Stimulated activated CD8-positive, alpha-beta memory T cell treated with anti-CD3 and anti-CD28 coated beads, Interleukin-2, amount 100 ng/mL, for 48 hours (primary cell): ENCODE data around the gene TXNRD1.
"Not testable (repeated sequence)": the region's sequence is repeated elsewhere in the genome, so short reads cannot be mapped to it uniquely, and the experiment has no call there.

Experiments used
- DNase-seq, 2 donors: peaks; one replicate each; pipeline ENCODE4 v3.0.0-alpha.2; 2020; ENCODE audit warnings: low read depth in 2 of 2

The TXNRD1 gene

DNA sequence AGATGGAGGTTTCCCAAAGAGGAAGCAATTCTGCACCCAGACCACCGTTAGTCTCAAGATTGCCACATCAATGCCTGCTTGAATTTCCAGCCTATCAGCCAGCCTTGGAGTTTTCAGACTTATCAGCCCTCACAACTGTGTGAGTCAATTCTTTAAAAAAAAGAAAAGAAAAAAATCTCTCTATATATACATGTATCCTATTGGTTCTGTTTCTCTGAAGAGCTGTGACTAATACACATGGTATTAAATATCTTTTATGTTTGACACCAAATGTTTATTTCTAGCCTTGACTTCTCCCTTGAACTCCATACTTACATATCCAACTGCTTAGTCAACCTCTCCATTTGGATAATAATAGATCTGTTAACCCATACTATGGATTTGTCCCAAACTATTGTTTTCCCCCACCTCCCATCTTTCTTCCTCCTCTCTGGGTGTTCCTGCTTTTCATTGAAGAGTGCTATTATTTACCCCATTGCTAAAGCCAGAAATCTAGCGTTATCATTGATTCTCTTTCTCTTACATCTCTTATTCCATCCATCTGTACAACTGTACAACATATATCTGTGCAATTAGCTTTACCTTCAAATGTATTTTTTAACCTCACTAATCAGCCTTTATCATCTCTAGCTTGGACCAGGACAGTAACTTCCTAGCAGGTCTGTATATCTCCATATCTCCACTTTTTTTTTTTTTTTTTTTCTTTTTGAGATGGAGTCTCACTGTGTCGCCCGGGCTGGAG lies 65.3 kb downstream of the TXNRD1 start:
- DNase-seq: no peak

DNA sequence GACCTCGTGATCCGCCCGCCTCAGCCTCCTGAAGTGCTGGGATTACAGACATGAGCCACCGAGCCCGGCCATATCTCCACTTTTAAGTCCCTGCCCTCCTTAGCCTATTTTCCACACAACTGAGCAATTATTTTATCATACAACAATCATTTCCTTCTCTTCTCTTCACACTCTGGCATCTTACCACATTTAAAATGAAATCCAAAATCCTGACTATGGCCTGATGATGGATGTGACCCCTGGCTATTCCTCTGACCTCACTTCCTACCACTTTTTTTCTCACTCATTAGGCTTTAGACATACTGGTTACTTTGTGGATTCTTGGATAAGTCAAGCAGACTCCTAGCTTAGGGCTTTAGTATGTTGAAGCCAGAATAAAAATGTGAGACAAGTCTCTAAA lies 66.1 kb downstream of the TXNRD1 start:
- no peak for DNase-seq

DNA sequence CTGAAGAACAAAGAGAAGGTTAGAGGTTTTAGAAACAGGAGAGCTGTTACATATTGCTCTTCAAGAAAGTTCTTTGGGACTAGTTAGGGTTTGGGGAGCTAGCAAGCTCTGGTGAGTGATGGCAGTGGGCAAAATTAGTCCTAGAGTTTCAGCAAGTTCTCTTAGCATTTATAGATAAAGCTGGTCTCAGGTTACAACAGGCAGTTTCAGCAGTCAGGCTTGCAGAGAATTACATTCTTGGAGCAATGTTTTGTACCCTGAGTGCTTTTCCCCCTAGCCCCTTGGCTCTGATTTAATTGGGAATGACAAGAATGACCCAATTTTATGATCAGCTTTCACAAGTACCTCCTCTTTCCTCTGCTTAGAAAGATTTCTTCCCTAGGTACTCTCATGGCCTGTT lies 66.5 kb downstream of the TXNRD1 start:
- DNase-seq: no peak

DNA sequence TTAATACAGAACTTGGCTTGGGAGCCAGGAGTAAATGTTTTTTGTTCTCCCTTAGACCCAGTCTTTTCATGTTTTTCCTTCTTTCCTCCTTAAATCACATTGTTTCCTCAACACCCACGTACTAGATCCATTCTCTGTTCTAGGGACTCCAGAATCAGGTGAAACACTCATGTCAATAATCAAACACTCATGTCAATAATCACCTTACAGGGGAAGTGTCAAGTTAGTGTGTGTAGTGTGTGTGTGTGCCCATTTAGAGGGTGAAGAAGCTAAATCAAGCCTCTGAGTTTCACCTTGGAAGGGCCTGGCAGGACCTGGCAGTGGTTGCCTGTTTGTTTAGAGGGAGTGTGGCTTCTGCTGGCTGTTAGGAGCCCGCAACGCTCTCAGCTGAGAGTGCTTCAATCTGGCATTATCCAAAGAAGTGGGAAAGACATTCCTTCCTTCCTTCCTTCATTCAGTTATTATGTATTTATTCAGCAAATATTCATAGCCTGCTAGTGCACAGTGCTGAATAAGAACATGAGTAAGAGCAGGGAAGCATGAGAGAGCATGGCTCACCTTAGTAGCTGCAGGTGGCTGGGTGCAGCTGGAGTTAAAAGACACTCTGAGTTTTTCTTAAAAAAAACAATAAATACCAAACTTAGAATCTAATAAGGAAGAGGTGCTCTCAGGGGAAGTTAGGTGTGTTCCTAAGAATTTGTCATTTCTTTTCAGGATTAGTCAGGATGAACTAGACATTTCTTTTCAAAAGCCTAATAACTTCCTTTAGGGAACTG lies 70.3 kb downstream of the TXNRD1 start:
- no peak for DNase-seq

DNA sequence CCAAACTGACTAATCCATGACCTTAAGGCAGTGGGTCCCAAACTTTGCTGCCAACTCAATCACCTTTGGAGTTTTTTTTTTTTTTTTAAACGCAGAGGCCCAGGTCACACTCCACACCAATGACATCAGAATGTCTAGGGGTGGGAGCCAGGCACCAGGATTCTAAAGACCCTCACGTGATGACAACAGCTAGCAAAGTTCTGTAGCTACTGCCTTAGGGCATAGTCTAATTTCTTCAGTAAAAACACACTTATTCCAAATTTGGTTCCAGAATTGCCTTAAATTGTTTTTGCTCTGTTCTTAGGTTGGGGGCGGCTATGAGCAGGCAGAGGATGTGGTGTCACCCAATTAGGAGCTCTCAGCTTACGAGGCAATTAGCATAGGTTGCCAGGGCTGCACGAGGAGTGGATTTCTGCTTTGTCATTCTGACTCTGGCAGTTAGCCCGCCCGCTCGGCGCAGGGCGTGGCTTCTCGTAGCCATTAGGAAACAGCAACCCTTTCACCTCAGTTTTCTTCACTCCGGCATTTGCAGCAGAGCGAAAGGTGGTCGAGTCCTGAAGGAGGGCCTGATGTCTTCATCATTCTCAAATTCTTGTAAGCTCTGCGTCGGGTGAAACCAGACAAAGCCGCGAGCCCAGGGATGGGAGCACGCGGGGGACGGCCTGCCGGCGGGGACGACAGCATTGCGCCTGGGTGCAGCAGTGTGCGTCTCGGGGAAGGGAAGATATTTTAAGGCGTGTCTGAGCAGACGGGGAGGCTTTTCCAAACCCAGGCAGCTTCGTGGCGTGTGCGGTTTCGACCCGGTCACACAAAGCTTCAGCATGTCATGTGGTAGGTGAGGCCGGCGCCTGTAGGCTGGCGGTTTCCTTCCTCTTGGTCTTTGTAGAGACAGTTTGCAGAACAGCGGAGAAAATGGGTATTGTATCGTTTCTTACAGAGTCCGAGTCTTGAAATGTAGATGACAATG lies 71.2 kb downstream of the TXNRD1 start:
- DNase-seq: peak; percentile 75 to 82

DNA sequence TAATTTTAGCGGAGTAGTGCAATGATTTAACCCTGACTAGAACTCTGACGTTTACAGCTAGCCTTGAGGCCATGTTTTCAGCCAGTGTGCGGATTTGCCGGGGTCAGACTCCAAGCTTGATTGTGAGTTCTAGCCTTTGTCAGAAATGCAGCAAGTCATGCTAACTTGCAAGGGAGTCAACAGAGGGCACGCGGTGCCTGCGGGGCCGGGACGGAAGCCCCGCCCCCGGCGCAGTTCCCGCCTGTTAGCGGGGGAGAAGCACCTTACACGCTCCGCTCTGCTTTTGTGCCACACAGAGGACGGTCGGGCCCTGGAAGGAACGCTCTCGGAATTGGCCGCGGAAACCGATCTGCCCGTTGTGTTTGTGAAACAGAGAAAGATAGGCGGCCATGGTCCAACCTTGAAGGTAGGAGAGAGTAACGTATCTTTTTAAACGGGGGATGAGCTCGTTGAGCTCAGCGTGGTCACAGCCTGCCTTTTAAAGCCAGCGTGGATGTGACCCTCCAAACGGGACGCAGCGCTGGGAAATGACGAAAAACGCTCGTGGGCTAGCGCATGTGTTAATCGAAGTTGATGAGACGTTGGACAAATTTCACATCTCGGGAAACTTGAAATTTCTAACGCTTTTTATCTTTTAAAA lies 73.2 kb downstream of the TXNRD1 start:
- peak; percentile 78 to 80 for DNase-seq

DNA sequence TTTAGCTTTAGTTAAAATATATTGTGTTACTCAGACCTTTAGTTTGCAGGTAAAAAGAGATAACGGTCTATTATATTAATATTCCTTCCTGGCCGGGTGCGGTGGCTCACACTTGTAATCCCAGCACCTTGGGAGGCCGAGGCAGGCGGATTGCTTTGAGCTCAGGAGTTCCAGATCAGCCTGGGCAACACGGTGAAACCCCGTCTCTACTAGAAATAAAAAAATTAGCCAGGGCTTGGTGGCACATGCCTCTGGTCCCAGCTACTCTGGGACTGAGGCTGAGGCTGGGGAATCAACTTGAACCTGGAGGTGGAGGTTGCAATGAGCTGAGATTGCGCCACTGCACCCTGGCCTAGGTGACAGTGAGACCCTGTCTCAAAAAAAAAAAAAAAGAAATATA lies 74.7 kb downstream of the TXNRD1 start:
- DNase-seq: no peak

DNA sequence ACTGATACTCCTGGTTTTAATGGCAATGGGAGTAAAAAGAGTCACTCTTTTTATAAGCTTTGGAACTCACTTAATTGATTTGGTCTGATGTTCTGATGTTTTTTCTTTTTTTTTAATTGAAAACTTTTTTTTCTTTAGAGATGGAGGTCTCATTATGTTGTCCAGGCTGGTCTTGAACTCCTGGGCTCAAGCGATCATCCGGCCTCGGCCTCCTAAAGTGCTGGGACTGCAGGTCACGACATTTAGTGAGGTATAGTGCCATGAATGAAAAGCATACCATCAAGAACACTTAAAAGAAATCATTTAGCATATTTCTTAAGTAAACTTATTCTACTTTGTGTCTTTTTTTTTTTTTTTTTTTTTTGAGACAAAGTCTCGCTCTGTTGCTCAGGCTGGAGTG lies 75.3 kb downstream of the TXNRD1 start:
- DNase-seq: no peak

DNA sequence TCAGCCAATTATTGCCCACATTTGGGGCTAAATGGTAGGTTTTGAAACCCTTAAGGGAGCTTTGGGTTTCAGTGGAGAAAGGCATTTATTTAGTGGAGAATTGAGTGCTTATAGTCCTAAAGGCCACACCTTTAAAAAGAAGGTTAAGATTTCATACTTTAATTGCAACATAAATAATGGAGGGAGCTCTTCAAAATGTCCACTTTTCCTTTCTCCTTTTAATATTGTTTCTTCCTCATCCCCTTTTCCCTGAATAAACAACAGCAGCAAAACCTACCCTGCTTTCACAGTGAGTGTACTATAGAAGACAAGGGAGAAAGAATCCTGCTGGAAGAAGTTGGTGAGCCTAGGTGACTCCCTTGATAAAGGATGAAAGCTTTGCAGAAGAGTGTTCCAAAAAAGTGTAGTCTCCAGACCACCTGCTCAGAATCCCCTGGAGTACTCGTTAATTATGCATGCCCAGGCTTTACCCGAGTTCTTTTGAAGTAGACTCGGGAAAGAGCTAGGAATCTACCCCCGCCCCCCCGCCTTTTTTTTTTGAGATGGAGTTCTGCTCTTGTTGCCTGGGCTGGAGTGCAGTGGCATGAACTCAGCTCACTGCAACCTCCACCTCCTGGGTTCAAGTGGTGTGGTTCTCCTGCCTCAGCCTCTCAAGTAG lies 76.4 kb downstream of the TXNRD1 start:
- no peak for DNase-seq

DNA sequence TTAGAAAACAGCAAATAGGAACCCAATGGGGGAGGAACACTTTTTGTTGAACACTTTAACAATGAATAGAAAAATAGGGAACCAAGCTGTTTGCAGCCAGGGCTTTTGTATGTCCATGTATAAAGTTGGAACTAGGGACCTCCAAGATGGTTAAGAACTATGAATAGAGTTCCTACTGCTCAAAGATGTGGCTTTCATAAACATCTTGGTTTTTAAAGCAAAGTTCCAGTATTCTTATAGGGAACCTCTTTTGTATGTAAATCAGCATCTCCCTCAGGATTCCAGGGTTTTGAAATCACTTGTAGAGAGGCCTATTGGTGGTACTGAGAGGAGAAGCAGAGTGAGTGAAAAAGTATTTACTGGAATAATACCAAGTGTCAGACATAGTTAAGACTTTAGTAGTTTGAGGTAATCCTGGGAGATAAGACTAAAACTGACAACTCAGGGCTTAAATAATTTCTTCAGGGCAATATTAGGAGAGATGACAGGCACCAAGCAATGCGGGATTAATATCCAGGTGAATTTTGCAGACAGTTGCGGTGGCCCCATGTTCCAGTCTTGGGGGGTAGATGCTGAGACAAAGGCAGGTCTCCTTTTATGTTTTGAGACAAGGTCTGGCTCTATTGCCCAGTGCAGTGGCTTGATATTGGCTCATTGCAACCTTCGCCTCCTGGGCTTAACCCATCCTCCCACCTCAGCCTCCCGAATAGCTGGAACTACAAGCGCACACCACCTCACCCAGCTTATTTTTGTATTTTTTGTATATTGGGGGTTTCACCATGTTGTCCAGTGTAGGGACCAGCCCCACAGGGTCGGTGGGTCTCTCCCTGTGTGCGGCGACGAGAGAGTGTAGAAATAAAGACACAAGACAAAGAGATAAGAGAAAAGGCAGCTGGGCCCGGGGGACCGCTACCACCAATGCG lies 77.6 kb downstream of the TXNRD1 start:
- no peak for DNase-seq

DNA sequence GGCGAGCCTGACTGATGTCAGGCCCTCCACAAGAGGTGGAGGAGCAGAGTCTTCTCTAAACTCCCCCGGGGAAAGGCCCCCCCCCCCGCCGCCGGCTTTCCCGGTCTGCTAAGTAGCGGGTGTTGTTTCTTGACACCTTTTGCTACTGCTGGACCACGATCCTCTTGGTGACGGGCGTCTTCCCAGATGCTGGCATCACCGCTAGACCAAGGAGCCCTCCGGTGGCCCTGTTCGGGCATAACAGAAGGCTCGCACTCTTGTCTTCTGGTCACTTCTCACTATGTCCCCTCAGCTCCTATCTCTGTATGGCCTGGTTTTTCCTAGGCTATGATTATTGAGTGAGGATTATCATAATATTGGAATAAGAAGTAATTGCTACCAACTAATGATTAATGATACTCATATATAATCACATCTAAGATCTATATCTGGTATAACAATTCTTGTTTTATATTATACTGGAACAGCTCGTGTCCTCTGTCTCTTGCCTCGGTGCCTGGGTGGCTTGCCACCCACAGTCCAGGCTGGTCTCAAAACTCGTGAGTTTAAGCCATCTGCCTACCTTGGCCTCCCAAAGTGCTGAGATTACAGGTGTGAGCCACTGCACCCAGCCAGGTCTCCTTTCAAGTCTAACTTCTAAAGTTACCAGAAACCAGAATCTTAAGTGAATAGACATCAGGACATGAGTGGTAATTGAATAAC lies 78.7 kb downstream of the TXNRD1 start:
- DNase-seq: not testable (repeated sequence)

DNA sequence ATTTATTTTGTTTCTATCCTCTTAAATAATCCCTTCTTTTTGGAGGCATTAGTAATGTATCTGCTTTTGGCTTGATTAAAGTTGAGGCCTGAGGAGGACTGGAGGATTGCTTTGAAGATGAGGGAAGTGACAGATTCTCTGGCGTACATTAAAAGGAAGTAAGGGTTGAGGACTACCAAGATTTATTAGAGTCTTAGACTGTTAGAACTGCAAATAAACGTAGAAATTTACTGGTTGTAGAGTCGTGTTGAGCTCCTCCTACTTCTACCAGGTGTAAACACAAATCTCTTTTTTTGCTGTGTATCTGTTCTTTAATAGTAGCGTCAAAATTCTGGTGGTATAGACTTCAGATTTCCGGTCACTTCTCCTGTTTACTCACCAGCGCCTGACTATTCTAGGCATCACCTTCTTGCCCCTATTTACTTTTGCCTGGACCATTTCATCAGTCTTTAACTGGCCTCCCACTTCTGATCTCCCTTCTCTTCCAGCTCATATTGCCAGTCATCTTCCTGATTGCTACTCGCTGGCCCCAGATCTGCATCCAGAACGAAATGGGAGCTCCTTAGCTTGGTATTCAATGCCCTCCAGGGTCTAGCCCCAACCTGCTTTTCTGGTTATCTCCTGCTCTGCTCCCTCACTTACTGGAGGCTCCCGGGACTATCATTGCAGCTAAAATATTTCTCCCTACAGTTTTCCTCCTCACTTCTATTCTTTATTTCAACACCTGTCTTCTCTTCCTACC lies 79.5 kb downstream of the TXNRD1 start:
- DNase-seq: no peak

DNA sequence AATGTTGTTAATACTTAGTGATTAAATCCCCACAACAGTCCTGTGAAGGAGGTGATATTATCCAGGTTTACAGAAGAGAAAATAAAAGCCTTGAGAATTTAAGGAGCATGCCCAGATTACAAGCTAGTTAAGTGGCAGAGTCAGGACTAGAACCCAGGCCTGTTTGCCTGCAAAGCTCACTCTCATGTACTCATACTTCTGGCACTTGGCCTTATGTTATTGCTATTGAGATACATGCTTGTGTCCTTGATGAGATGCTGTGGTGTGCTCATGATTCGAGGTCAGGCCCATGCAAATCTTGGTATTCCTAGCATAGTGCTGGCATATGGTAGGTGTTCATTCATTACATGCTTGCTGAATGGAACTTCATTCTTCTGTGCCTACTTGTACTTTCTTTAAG lies 80.4 kb downstream of the TXNRD1 start:
- DNase-seq: no peak

DNA sequence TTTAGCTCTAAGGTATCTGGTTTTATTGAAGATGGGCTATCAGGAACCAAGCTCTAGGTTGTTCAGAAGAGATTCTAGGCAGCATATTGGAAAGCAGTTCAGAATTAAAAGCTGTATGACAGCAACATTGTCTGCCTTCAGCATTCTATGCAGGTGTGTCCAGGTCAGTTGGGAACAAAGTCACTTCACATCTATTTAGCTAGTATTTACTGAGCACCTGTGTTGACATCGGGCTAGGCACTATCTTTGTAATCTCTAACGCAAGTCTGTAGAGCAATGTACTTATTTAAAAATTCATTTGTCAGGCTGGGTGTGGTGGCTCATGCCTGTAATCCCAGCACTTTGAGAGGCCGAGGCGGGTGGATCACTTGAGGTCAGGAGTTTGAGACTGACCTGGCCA lies 81.1 kb downstream of the TXNRD1 start:
- no peak for DNase-seq

DNA sequence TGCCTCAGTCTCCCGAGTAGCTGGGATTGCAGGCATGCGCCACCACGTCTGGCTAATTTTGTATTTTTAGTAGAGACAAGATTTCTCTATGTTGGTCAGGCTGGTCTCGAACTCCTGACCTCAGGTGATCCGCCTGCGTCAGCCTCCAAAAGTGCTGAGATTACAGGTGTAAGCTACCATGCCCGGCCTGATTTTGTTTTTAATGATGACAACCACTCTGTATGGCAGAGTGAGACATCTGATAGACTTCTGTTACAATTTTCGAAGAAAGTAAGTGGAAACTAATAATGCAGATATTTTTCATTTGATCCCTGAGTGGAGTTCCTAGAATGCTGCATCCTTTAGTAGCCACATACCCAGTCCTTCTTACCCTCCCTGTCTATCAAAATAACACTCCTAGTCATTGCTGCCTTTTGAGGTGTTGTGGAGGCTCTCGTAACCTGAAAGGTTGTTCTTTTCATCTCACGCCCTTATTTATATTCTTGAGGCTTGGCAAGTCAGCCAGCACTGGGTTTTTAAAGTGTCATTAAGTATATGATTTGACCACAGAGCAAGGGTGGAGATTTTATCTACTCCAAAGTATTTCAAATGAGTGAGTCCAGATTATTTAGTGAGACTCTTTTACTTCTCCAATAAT lies 82.0 kb downstream of the TXNRD1 start:
- DNase-seq: no peak

DNA sequence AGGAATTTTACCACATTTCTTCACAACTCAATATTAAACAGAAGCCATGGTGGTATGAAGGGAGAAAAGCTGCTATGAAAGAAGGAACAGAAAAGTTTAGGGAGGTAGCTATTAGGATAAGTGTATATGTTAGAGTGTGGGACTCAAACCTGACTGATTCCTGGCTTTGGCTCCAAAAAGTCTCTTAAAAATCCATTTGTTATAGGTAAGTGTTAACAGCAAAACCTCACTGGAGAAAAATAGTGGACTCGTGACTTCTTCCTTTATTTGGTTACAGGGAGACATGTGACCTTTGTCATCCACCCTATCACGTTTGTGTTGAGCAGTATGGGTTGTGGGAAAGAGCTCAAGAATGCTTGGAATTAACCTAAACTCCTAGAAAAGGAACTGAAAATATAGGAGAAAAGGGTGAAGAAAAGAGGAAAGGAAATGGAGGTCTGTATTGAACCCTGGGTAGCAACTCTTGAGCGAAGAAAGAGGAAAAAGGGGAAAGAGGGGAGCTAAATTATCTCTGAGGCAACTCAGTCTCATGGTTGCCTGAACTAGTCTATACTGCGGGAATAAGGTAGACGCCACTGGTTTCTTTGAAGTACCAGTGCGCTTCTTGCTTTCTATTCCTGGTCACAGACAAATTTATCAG lies 84.4 kb downstream of the TXNRD1 start:
- DNase-seq: no peak

DNA sequence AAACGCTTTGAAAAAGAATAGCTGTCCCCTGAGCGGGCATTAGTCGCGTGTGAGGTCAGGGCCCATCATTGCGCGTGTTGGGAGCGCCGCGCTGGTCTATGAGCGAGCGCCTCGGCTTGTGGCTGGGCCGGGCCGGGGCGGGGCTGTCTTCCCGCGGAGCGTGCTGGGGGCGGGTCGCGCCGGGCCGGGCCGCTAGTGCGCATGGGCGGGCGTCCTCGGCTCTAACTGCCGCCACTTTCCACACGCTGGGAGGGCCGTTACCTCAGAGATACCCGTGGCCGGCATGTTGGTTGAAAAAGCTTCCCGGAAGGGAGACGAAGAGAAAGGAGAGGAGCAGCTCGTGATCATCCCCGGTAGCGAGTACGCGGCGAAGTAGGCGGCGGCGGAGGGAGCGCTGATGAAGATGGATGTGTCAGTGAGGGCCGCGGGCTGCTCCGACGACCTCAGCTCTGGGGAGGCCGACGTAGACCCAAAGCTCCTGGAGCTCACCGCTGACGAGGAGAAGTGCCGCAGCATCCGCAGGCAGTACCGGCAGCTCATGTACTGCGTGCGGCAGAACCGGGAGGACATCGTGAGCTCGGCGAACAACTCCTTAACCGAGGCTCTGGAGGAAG lies 88.1 kb downstream of the TXNRD1 start, which contains the start of gene EID3:
EID3 (plus strand) TSS at position 202 of the 614 bp plus-strand sequence; CDS start at position 398, 196 bp downstream.
- DNase-seq: peak; percentile 87 to 88
